Type B pancreatic cell (in vitro differentiated cells): ENCODE data around the gene HLA-DOB. TPM values are rescaled to one million over a fixed set of nuclear protein-coding genes. Genes with fewer than 3 reads are reported as not detected.

Source experiments
- DNase-seq: peaks from one replicate; pipeline ENCODE4 v3.0.0; 2021; ENCODE audit warnings: mixed read lengths; ENCODE audit not compliant: unreplicated experiment; ENCODE audit errors: extremely low spot score
- H3K27ac Mint-ChIP-seq: 2 replicates; pipeline ENCODE4 v1.8.0; 2021; ENCODE audit warnings: mild to moderate bottlenecking, mixed read lengths
- H3K27me3 Mint-ChIP-seq: 2 replicates; pipeline ENCODE4 v1.8.0; 2021; ENCODE audit warnings: mixed read lengths
- H3K36me3 Mint-ChIP-seq: 2 replicates; pipeline ENCODE4 v1.8.0; 2021; ENCODE audit warnings: mixed read lengths
- H3K4me1 Mint-ChIP-seq: one replicate; pipeline ENCODE4 v1.8.0; 2021; ENCODE audit warnings: mixed read lengths; ENCODE audit not compliant: unreplicated experiment
- H3K4me3 Mint-ChIP-seq: 2 replicates; pipeline ENCODE4 v1.8.0; 2021; ENCODE audit warnings: mild to moderate bottlenecking, mixed read lengths
- H3K9me3 Mint-ChIP-seq: 2 replicates; pipeline ENCODE4 v1.8.0; 2021; ENCODE audit warnings: mixed read lengths
- CTCF ChIP-seq: fragments of 200-600 bp; sonication (generic); conservative IDR thresholded peaks from 2 replicates; pipeline ENCODE4 v1.5.0; 2021; ENCODE audit warnings: antibody characterized with exemption, mild to moderate bottlenecking
- total RNA-seq: library from RNA; stranded (reverse); gene quantifications from 2 replicates; pipeline ENCODE4 v1.2.1, GENCODE V29; 2021; ENCODE audit warnings: low replicate concordance

HLA-DOB gene
- total RNA-seq, 1 donor from 2014 or later, result not detected

GRCh38 chr6:32842690-32843089 is 25.9 kb upstream of the HLA-DOB start:
- Mint-ChIP-seq H3K27me3 (peaks cover 59% of the 10 kb centered on the region), H3K36me3 (no peaks in the 10 kb centered on the region), H3K4me1 (peaks cover 8% of the 10 kb centered on the region), H3K9me3 (no peaks in the 10 kb centered on the region), H3K4me3 (peak overlapping the region; percentile 96), H3K27ac (no peak overlapping the region)
- TF ChIP-seq CTCF, result no peak
- no peak for DNase-seq

- H3K27ac Mint-ChIP-seq, result no peak overlapping the region
- peaks cover 56% of the 10 kb centered on the region for H3K27me3 Mint-ChIP-seq
- H3K4me1 Mint-ChIP-seq, result peaks cover 8% of the 10 kb centered on the region
- H3K4me3 Mint-ChIP-seq, result peak overlapping the region; percentile 62
- TF ChIP-seq CTCF, result no peak
- H3K9me3 Mint-ChIP-seq, result no peaks in the 10 kb centered on the region
- DNase-seq, result no peak
- peaks cover under 1% of the 10 kb centered on the region for H3K36me3 Mint-ChIP-seq
These were observed 25.3 kb upstream of the HLA-DOB start for GRCh38 chr6:32842021-32842650.

GRCh38 chr6:32840604-32841246 is 23.9 kb upstream of the HLA-DOB start:
- DNase-seq, result no peak
- Mint-ChIP-seq H3K27ac (no peak overlapping the region), H3K9me3 (no peaks in the 10 kb centered on the region), H3K4me1 (peaks cover 8% of the 10 kb centered on the region), H3K36me3 (peaks cover 3% of the 10 kb centered on the region), H3K27me3 (peaks cover 52% of the 10 kb centered on the region), H3K4me3 (peak overlapping the region; percentile 12)
- no peak for TF ChIP-seq CTCF

- H3K9me3 Mint-ChIP-seq, result no peaks in the 10 kb centered on the region
- DNase-seq, result no peak
- H3K36me3 Mint-ChIP-seq, result peaks cover 3% of the 10 kb centered on the region
- H3K4me3 Mint-ChIP-seq, result no peak overlapping the region
- no peak overlapping the region for H3K27ac Mint-ChIP-seq
- no peak for TF ChIP-seq CTCF
- H3K4me1 Mint-ChIP-seq, result peaks cover 7% of the 10 kb centered on the region
- peaks cover 39% of the 10 kb centered on the region for H3K27me3 Mint-ChIP-seq
These were observed 22.6 kb upstream of the HLA-DOB start for GRCh38 chr6:32839356-32839755.

- Mint-ChIP-seq H3K4me3 (peak within 1 kb of the TSS; percentile 94), H3K4me1 (no peaks in the 10 kb centered on the region), H3K9me3 (no peaks in the 10 kb centered on the region), H3K27me3 (peaks cover 33% of the 10 kb centered on the region), H3K27ac (peak within 1 kb of the TSS; percentile 88), H3K36me3 (peaks cover 9% of the 10 kb centered on the region)
- peak; percentile 98 for DNase-seq
- peak; percentile 96 for TF ChIP-seq CTCF
These were observed 21.5 kb upstream of the HLA-DOB start, which contains the start of gene TAP2 for GRCh38 chr6:32838114-32838958. Gene TAP2, minus strand, starts transcription at chr6:32838739. Its CDS starts 506 bp downstream, at chr6:32838233.
